Left kidney (tissue), 2 donors: ENCODE results near the gene EPB41L5. TPM values are rescaled to one million over a fixed set of nuclear protein-coding genes. Genes with fewer than 3 reads are reported as not detected.
"Not testable (repeated sequence)": the region's sequence is repeated elsewhere in the genome, so short reads cannot be mapped to it uniquely, and the experiment has no call there.

Experiments used
- DNase-seq: peaks from one replicate; pipeline ENCODE4 v3.0.0-alpha.2; 2013
- polyA plus RNA-seq: library from polyadenylated mRNA; unstranded; fragments of 120-200 nt; gene quantifications from one replicate; pipeline ENCODE4 v1.2.1, GENCODE V29; 2013; ENCODE audit not compliant: insufficient read length

Gene EPB41L5
- polyA plus RNA-seq, 1 donor, result 106 TPM

- no peak for DNase-seq
Measured at GRCh38 chr2:120141300-120142069, 128.6 kb downstream of the EPB41L5 start.

GRCh38 chr2:120142528-120143219 lies 129.8 kb downstream of the EPB41L5 start:
- no peak for DNase-seq

DNA sequence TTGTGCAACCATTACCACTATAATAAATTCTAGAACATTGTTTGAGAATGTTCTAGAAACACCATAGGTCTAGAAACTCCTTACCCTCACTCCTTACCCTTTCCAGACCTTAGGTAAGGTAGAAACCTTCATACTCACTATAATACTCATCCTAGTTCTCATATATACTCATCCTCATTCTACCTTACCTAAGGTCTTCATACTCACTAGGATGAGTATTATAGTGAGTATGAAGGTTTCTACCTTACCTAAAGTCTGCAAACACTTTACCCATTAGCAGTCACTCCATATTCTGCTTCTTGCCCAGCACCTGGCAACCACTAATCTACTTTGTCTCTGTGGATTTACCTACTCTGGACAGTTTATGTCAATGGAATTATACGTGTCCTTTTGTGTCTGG lies 135.4 kb downstream of the EPB41L5 start:
- no peak for DNase-seq

DNA sequence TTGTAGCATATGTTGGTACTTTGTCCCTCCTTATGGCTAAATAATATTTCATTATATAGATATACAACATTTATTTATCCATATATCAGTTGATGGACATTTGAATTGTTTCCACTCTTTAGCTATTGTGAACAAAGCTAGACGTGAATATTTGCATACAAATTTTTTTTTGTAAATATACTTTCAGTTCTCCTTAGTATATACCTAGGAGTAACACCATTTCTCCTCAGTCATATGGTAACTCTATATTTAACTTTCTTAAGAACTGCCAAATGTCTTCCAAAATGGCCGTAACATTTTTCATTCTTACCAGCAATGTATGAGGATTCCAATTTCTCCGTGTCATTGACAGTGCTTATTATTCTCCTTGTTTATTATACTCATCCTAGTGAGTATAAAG lies 135.8 kb downstream of the EPB41L5 start:
- DNase-seq, result no peak

GRCh38 chr2:120149406-120149805 lies 136.5 kb downstream of the EPB41L5 start:
- DNase-seq, result no peak

- no peak for DNase-seq
Measured at GRCh38 chr2:120150040-120150482, 137.2 kb downstream of the EPB41L5 start.

DNA sequence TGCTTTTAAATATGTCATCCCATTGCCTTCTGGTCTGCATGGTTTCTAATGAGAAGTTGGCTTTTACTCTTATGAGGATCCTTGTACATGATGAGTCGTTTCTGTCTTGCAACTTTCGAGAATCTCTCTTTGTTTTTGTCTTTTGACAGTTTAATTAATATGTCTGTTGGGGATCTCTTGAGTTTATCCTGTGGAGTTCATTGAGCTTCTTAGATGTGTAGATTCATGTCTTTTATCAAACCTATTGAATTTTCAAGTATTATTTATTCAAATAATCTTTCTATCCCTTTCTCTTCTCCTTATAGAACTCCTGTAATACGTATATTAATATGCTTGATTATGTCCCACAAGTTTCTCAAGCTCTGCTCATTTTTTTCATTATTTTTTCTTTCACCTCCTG lies 142.4 kb downstream of the EPB41L5 start:
- no peak for DNase-seq

- DNase-seq, result not testable (repeated sequence)
Measured at GRCh38 chr2:120158658-120159057, 145.8 kb downstream of the EPB41L5 start.

DNA sequence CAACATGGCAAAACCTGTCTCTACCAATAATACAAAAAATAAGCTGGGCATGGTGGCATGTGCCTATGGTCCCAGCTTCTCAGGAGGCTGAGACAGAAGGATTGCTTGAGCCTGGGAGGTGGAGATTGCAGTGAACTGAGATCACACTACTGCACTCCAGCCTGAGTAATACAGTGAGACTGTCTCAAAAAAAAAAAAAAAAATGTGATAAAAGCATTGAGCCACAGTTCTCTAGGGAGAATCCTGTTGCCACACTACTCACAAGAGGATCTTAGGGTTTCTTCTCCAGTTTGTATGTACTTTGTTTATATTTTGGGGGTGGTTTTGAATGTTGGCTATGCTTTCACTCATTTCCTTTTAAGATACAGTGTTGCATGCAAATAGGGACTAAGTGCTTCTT lies 148.3 kb downstream of the EPB41L5 start:
- DNase-seq, result no peak

- no peak for DNase-seq
Measured at GRCh38 chr2:120162716-120163115, 149.8 kb downstream of the EPB41L5 start.

GRCh38 chr2:120167272-120167671 lies 154.4 kb downstream of the EPB41L5 start:
- DNase-seq, result no peak

- no peak for DNase-seq
Measured at GRCh38 chr2:120169020-120169419, 156.1 kb downstream of the EPB41L5 start.

DNA sequence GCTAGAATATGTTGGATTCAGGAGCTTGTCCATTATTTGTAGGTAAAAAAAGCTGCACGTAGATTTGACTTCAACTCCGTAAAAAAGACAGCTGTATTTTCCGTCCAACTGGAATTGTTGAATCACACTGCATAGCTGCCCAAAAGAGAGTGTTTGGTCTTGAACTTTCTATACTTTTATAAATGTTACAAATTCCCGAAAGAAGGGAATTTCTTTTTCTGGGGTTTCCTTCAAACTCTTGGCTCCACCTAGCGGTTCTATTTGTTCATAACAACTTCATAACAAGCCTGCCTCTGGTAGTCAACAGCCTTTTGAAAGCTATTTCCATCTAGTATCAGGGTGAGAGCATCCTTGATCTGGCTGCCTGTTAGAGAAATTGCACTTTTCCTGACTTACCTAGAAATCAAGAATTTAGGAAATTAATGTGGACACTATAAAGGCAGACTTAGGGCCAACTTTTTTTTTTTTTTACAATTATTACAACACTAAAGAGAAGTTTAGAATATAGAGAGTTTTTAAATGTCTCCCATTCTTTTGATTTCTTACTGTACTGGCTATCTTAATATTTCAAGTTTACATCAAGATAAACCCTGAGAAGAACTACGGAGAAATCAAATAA lies 162.2 kb downstream of the EPB41L5 start:
- peak; percentile 68 for DNase-seq

DNA sequence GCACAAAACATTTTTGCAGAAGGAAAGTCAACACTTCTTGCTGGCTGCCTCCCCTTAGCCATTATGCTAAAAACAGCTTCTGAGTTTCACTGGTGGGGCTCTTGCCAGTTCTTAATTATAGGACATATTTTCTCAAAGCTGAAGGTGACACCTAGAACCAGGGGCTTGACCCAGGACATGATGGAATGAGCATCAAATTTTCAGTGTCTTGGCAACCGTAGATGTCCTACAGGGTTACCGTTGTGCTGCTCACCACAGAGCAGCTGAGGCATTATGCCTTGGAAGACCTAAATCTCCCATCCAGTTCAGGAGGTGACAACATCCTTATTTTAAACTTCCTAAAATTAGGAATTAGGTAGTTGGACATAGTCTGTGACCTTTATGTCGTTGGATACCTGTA lies 163.6 kb downstream of the EPB41L5 start:
- DNase-seq, result no peak

DNA sequence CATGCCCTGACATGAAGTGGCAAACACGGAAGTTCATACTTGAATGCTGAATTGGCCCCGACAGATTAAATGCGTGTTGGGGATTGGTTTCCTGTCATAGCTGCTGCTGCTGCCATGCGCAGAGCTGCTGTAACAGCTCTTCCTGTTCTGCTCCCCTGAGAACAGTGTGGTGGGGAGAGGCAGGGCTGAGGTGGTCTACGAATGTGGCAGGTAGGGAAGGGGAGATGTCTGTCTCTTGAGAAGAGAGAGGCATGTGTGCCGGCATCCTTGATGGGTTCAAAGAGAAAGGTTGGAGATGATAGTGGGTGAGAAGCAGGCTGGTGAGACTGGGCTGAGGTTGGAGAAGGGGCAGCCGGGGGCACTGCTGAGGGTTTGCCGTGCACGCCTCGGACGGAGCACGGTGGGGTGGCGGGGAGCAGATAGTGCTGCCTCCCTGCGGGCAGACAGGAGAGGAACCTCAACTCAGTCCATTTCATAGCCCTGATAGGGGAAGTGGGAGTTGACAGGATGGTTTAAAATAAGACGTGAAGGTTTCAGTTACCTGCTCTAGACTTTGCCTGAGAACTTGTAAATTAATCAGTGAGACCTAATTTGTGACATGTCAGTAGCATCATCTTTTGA lies 164.2 kb downstream of the EPB41L5 start:
- DNase-seq, result no peak

- DNase-seq, result no peak
Measured at GRCh38 chr2:120177973-120178372, 165.1 kb downstream of the EPB41L5 start.

DNA sequence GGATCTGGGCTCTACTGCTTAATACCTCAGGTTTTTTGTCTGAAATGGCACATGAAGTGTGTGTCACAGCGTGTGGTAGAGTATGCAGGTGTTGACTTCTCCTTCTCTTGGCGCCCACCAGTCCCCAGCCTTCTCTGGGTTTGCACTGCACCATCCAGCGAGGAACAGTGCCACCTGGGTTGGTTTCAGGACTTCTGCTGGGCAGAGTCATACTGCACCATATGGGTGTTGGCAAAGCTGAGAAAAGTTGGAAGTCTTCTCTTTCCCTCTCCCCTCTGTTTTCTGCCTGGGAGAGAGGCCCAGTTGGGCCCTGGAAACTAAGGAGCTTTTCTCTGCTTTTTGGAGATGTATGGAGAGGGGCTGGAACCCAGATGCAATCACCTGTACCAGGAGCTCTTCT lies 166.5 kb downstream of the EPB41L5 start:
- DNase-seq, result no peak

DNA sequence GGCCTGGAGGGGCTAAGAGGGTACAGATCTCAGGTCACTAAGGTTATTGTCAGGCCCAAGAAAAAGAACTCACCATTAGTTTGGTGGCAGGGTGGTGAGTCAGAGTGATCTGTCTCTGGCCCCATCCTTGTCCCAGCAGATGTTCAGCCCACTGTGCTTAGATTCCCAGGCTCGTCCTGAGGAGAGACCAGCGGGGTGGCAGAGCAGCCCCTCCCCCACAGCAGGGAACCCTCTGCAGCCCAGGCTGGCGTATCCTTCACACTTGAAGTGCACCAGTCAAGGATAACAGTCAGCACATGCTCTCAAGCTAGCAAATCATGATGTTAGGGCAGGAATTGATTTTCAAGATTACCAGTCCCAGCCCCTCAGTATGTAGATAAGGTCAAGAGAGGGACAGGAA lies 167.2 kb downstream of the EPB41L5 start:
- DNase-seq, result no peak

DNA sequence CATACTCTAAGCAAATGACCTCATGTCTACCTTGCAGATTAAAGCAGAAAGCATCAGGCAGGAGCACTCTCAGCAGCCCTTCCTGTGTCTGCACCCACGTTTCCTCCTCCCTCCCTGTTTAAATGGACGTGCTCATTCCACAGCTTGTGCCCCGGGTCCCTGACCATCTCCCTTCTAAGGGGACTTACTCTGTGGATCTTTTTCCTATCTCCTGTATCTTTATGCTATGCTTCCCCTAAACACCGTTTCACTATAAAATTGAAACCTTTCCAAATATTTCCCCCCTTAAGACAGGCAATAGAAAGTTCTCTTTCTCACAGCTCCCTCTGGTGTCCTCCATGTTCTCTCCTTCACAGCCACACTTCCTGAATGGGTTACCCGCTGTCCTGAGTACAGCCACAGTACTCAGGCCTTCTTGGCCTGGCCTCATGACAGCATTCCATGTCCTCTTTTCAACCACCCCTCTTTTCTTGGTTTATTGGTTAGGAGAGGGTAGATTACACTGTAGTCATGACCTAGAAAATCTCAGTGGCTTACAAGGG lies 169.2 kb downstream of the EPB41L5 start:
- DNase-seq, result no peak

GRCh38 chr2:120189189-120189588 lies 176.3 kb downstream of the EPB41L5 start:
- DNase-seq, result no peak

DNA sequence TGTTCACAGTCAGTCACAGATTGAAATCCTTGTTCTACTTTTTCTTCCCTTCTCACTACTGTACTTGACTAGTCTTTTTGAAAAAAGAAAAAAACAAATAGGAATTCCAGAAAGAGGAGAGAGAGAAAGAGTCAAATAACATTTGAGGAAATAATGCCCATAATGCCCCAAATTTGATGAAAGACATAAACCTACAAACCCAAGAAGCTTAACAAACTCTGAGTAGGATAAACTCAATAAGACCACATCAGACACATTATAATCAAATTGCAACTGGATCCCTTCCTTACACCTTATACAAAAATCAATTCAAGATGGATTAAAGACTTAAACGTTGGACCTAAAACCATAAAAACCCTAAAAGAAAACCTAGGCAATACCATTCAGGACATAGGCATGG lies 179.4 kb downstream of the EPB41L5 start:
- DNase-seq, result no peak

DNA sequence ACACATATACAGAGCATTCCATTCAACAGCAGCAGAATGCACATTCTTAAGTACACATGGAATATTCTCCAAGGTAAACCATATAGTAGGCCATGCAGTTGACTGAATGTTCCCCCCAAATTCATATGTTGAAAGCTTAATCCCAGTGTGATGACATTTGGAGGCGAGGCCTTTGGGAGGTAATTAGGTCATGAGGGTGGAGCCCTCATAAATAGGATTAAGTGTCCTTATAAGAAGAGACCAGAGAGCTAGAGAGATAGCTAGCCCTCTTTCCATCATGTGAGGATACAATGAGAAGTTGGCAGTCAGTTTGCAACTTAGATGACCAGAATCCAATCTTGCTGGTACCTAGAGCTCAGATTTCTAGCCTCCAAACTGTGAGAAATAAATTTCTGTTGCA lies 182.7 kb downstream of the EPB41L5 start:
- DNase-seq, result no peak
